GM18861 (cell line): ENCODE data around the gene RELL1.

Source experiments
- ATAC-seq: cut with Tn5 transposase; IDR thresholded peaks from one replicate; pipeline ENCODE4 v1.9.1; 2021; ENCODE audit not compliant: unreplicated experiment

RELL1 gene

DNA sequence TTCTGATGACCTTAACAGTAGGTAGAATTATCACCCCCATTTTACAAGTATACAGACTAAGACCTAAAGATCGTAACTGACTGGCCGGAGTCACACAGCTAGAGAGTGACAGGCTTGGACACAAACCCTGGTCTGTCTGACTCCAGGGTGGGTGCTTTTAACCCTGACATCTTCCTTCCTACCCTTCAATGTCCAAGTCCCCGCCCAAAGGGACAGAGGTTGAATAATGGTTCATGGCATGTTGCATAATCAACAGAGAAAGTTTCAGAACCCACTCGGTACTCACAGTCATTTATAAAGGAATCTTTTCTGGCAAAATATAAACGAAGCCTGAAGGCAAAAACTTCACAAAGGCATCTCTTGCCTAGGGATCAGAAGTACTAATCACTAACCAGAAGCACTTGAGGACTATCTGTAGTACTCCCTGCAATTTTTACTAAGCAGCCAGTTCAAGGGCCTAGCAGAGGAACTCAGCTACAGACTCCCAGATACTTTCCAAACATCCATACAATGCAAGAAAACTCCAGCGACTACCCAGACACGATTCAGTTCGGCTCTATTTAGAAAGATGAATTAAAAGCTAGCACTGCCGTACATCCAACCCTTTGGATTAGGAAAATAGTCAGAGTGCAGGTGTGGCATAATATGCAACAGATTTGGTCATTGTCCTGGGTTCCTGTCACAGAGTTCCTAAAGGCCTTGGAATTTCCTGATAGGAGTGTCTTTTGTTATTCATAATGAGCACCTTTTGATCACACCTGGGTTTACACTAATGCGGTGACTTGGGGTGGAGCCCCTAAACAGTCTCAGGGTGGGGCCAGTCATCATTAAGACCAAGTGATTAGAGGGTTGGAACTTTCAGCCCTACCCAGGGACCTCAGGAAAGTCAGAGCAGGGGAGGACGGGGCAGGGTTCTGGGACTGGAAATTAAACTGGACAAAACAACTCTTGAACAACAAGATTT, 44.0 kb downstream of the RELL1 start:
- no peak for ATAC-seq

DNA sequence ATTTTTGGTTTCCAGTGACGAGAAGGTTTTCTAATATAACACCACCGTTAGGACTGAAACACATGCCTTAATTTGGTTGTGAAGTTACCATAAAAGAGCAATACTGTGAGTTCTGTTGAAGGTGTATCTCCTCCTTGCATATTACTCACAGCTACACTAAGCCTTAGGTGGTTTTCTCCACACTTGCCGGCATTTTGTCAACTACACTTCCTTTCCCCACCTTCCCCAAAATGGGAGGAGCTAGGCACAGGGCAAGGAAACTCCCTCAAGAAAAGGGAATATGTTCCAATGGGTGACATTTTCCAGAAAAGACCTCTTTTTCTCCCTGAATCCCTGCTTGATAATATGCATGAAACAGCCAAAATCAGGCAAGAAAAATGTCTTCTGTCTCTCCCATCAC, 44.8 kb downstream of the RELL1 start:
- ATAC-seq = no peak

- no peak for ATAC-seq
These were observed 46.5 kb downstream of the RELL1 start for GRCh38 chr4:37639551-37640285.

DNA sequence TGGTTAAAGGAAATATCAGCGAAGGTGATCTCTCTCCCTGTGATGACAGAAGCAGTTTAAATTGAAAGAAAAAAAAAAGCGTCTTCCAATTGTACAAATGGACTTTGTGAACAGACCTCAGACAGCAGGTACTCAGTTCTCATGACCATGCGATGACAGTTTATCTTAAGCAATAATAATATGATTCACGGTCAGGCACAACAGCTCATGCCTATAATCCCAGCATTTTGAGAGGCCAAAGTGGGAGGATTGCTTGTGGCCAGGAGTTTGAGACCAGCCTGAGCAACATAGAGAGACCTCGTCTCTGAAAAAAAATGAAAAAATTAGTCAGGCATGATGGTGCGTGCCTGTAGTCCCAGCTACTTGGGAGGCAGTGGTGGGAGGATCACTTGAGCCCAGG, 51.0 kb downstream of the RELL1 start:
- ATAC-seq = no peak

DNA sequence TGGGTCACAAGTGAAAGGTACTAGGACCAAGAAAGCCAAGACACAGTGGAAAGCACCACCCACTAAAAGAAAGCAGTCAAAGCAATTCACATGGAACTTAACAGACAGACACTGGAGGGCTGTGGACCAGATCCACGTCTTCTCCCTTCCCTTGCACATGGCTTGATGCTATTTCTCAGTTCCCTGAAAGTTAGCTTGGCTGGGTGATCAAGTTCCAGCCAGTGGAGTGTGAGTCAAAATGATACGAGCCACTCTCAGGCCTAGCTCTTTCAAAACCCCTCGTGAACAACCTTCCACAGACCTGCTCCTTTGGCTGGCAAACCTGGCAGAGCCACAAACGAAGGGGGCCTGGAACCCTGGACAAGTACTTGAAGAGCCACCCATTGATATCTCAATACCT, 52.0 kb downstream of the RELL1 start:
- no peak for ATAC-seq

DNA sequence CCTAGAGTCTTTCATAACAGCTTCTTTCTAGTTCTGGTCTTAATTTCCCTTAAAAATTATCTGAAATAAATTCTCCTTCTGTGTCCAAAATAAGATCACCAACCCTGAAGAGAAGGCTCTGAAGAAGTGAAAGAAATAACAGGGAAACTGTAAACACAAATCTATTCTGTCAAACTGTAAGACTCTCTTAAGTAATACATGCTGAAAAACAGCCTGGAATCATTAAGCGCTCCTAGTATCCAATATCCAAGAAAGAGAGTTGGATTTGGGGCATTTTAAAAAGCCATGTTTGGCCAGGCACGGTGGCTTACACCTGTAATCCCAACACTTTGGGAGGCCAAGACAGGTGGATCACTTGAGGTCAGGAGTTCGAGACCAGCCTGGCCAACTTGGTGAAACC, 53.3 kb downstream of the RELL1 start:
- ATAC-seq = no peak

- no peak for ATAC-seq
These were observed 54.6 kb downstream of the RELL1 start for GRCh38 chr4:37631551-37631950.

GRCh38 chr4:37629713-37630112, 56.5 kb downstream of the RELL1 start:
- no peak for ATAC-seq

DNA sequence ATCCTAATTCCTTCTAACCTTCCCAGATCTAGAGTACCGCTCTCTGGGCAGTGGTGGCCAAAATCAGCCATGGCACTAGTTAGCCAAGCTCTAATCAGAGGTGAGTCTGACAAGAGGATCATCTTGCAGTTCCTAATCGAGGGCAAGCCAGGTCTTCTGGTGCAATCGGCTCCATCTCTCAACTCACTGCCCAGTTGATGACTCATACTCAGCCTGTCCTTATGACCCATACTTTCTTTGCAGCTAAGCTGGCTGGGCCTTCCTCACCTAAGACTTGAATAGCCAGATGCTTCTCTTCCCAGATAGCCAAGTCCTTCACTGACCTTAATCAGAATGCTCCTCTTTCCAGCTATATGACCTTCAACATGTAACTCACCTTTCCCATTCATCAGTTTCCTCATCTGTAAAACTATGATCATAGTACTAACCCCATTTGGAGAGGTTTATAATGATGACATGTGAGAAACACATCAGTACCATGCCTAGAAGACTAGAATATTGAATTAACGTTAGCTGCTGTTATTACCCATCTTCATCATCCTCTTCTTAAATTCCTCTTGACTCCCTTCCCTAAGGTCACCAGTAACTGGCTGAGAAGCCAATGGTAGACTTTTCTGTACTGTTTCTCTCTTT, 57.1 kb downstream of the RELL1 start:
- ATAC-seq = no peak

GRCh38 chr4:37627263-37627662, 58.9 kb downstream of the RELL1 start:
- no peak for ATAC-seq

- ATAC-seq = no peak
These were observed 60.7 kb downstream of the RELL1 start for GRCh38 chr4:37625499-37625898.

DNA sequence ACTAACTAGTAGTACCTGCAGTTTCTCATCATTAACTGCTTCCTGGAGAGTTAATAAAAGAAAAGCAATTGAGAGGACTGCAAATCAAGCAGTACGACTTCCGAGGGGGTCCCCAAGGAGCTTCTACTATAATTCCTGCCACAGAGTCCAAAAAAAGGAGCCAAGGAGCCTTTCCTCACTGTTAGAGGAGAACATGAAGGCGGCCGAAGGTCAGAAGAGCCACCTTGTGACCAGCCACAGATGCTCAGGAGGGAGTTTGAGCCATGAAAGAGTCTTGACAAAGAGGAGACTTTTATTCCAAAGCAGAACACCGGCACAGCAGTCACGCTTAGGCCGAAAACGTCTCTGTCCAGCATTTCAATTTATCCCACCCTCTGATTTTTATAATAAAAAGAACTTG, 62.2 kb downstream of the RELL1 start:
- no peak for ATAC-seq

DNA sequence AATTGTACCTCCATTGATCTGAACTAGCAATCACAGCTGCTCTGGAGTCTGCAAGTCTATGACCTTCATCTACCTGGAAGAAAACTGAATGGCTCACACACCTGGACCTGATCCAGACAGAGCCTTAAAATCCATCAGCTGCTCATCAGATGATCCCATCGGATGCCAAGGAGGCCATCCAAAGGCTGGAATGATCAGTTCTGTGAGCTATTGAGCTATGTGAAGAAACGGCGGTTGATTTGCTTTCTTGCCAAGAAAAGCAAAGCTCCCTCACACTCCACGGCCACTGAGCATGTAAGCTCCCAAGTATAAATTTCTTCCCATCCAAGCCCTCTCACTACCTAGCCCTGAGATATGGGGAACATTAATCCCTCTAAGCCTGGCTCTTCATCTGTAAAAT, 63.1 kb downstream of the RELL1 start:
- no peak for ATAC-seq

DNA sequence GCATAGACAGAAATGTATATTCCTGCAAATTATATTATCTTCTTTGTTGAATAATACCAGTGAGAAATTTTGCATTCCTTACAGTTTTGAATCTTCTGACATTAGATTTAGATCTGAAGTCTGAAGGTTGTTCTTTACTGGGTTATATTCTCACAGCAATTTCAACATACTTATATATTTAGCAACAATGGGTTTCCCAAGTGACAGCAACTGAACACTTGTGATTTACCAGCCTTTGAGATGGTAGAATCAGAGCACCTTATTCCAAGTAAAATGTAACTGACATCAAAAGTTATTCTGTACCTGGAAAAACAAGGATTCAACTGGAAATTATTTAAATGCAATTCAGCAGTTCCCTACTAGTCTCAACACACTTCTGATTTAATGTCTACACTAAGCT, 66.0 kb downstream of the RELL1 start:
- ATAC-seq = no peak

- ATAC-seq = no peak
These were observed 70.5 kb downstream of the RELL1 start for GRCh38 chr4:37615720-37616063.

DNA sequence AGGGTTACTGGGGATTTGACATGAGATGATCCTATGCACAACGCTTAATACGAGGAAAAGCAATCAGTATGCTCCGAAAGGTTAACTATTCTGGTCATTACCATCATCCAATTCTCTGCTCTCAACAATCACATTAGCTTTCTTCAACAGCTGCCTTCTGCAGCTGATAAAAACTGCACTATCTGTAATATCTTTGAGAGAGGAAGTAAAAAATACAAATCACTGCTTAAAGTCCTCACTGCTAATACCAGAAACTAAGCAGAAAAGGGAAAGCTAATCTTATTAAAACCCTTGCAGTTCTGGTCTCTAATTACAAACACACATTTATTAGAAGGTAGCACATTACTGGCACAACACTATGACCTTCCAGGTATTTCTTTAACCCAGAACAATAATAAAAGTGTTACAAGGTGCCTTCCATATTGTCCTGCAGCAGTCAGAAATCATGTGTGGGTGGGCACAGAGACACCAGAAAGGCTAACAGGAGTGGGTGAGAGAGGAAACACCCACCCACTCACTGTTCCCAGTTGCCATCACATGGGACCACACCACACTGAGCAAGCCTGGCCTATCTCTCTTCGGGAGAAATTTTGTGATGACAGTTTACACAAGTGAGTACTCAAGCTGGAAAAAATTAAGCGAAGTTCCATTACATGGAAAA, 71.0 kb downstream of the RELL1 start:
- ATAC-seq = no peak

- ATAC-seq = no peak
These were observed 73.4 kb downstream of the RELL1 start for GRCh38 chr4:37612811-37613210.

GRCh38 chr4:37609626-37610025, 76.5 kb downstream of the RELL1 start:
- no peak for ATAC-seq

DNA sequence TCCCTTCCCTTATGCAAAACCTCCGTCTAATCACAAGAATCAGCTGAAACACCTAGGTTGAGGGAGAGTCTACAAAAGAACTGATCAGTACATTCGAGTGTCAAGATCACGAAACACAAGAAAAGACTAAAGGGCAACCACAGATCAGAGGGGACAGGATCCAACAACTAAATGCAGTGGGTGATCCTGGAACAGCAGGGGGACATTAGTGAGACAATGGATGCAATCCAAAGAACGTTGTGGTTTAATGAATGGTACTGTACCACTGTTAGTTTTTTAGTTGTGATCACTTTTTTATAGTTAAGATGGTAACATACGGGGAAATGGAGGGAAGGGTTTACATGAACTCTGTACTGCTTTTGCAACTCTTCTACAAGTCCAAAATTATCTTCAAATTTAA, 79.2 kb downstream of the RELL1 start:
- ATAC-seq = no peak

GRCh38 chr4:37605843-37606565, 80.2 kb downstream of the RELL1 start:
- no peak for ATAC-seq

DNA sequence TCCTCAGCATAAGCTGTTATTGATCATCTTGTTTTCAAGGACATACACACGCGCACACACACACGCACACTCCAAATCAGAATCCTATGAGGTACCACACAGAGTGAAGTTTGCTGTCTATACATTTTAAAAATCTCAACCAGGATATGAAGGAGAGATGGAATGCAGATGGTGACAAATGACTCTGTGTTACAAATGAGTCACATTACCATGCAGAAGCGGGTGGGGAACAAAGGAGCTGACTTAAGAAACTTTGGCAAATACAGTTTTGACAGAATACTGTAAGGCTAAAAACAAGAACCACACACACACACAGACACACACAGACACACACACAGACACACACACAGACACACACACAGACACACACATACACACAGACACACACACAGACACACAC, 81.7 kb downstream of the RELL1 start:
- ATAC-seq = no peak
